OCI-LY3 (cell line): ENCODE results near the gene IFNA14.

Source experiments
- CTCF ChIP-seq: fragments of 200-600, 300-600 bp; sonication (generic); IDR thresholded peaks from 2 replicates; pipeline ENCODE4 v1.5.1; 2014; ENCODE audit warnings: antibody characterized with exemption, low read length, low read depth
- EZH2phosphoT487 ChIP-seq: fragments of 200-600 bp; shearing (Covaris generic); IDR thresholded peaks from 2 replicates; pipeline ENCODE4 v1.6.1; 2018; ENCODE audit warnings: antibody characterized with exemption, mixed run types, low read depth

DNA sequence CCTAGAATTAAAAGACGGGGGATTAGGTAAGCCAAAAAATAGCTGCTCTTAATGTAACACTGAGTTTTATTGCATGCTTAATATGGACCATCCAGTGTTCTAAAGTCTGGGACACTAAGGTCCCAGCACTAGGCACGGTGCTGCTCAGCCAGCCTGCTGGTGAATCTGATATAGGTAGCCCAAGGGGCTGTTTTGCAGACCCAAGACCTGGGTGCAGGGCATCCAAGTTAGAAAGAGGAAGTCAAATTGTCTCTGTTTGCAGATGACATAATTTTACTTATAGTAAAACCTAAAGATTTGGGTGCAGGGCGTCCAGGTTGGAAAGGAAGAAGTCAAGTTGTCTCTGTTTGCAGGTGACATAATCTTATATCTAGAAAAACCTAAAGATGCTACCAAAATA lies 47.5 kb upstream of the IFNA14 start:
- TF ChIP-seq CTCF (no peak), EZH2phosphoT487 (no peak)
